ENCODE measurements around the gene TRAPPC8.

The TRAPPC8 gene

GRCh38 chr18:31791817-31792579, 150.9 kb downstream of the TRAPPC8 start:
- Histone ChIP-seq H3K4me3 (replicated peaks; ENCODE audit: low read depth, low read length) (no peak overlapping the region), H3K36me3 (ENCODE audit: control insufficient read depth, insufficient read depth, low read length) (no peaks in the 10 kb centered on the region), H3K27me3 (replicated peaks; ENCODE audit: control insufficient read depth, insufficient read depth, low read length) (no peaks in the 10 kb centered on the region)
- peak; percentile 50 for DNase-seq (ENCODE audit: extremely low read depth, insufficient read length)
- no peak for TF ChIP-seq CTCF (IDR thresholded peaks at IDR 0.05; ENCODE audit: insufficient read depth, low read length, poor library complexity, severe bottlenecking)

- Histone ChIP-seq H3K4me3 (replicated peaks; ENCODE audit: low read depth, low read length) (no peak overlapping the region), H3K36me3 (ENCODE audit: control insufficient read depth, insufficient read depth, low read length) (no peaks in the 10 kb centered on the region), H3K27me3 (replicated peaks; ENCODE audit: control insufficient read depth, insufficient read depth, low read length) (no peaks in the 10 kb centered on the region)
- no peak for DNase-seq (ENCODE audit: extremely low read depth, insufficient read length)
- TF ChIP-seq CTCF (IDR thresholded peaks at IDR 0.05; ENCODE audit: insufficient read depth, low read length, poor library complexity, severe bottlenecking): no peak
Observed at GRCh38 chr18:31789409-31789808, 153.5 kb downstream of the TRAPPC8 start.

GRCh38 chr18:31783059-31783458, 159.9 kb downstream of the TRAPPC8 start:
- no peak overlapping the region for H3K4me3 ChIP-seq (replicated peaks; ENCODE audit: low read depth, low read length)
- DNase-seq (ENCODE audit: extremely low read depth, insufficient read length): no peak
- H3K36me3 ChIP-seq (ENCODE audit: control insufficient read depth, insufficient read depth, low read length): no peaks in the 10 kb centered on the region
- TF ChIP-seq CTCF (IDR thresholded peaks at IDR 0.05; ENCODE audit: insufficient read depth, low read length, poor library complexity, severe bottlenecking): no peak
- H3K27me3 ChIP-seq (replicated peaks; ENCODE audit: control insufficient read depth, insufficient read depth, low read length): no peaks in the 10 kb centered on the region
